ENCODE results near the gene DLG2. TPM values are rescaled to one million over a fixed set of nuclear protein-coding genes. Genes with fewer than 3 reads are reported as not detected.

The DLG2 gene
- polyA plus RNA-seq, 4 donors = 12.8 to 14.2 (median 13.7) TPM

GRCh38 chr11:84628871-84629620 lies 998.1 kb downstream of the DLG2 start:
- DNase-seq (ENCODE audit: low read depth in 4 of 4, low spot score in 3 of 4) = no peak

GRCh38 chr11:84626256-84626655 lies 1000.9 kb downstream of the DLG2 start:
- no peak for DNase-seq (ENCODE audit: low read depth in 4 of 4, low spot score in 3 of 4)

GRCh38 chr11:84612645-84613044 lies 1014.5 kb downstream of the DLG2 start:
- no peak for DNase-seq (ENCODE audit: low read depth in 4 of 4, low spot score in 3 of 4)

- no peak for DNase-seq (ENCODE audit: low read depth in 4 of 4, low spot score in 3 of 4)
These were observed 1018.3 kb downstream of the DLG2 start for GRCh38 chr11:84608837-84609196.

GRCh38 chr11:84607975-84608836 lies 1018.9 kb downstream of the DLG2 start:
- DNase-seq (ENCODE audit: low read depth in 4 of 4, low spot score in 3 of 4) = no peak

GRCh38 chr11:84594602-84595001 lies 1032.5 kb downstream of the DLG2 start:
- DNase-seq (ENCODE audit: low read depth in 4 of 4, low spot score in 3 of 4) = no peak

- DNase-seq (ENCODE audit: low read depth in 4 of 4, low spot score in 3 of 4) = no peak
These were observed 1037.0 kb downstream of the DLG2 start for GRCh38 chr11:84590106-84590505.

- DNase-seq (ENCODE audit: low read depth in 4 of 4, low spot score in 3 of 4) = no peak
These were observed 1038.9 kb downstream of the DLG2 start for GRCh38 chr11:84588131-84588829.

- DNase-seq (ENCODE audit: low read depth in 4 of 4, low spot score in 3 of 4) = no peak
These were observed 1044.0 kb downstream of the DLG2 start for GRCh38 chr11:84583106-84583505.

GRCh38 chr11:84581083-84581482 lies 1046.1 kb downstream of the DLG2 start:
- DNase-seq (ENCODE audit: low read depth in 4 of 4, low spot score in 3 of 4) = no peak

- no peak for DNase-seq (ENCODE audit: low read depth in 4 of 4, low spot score in 3 of 4)
These were observed 1046.7 kb downstream of the DLG2 start for GRCh38 chr11:84580428-84580827.

- no peak for DNase-seq (ENCODE audit: low read depth in 4 of 4, low spot score in 3 of 4)
These were observed 1053.3 kb downstream of the DLG2 start for GRCh38 chr11:84573868-84574267.

- peak in 1 of 4 donors; percentile 5 for DNase-seq (ENCODE audit: low read depth in 4 of 4, low spot score in 3 of 4)
These were observed 1060.5 kb downstream of the DLG2 start for GRCh38 chr11:84566671-84567070.

- no peak for DNase-seq (ENCODE audit: low read depth in 4 of 4, low spot score in 3 of 4)
These were observed 1062.3 kb downstream of the DLG2 start for GRCh38 chr11:84564867-84565184.

- DNase-seq (ENCODE audit: low read depth in 4 of 4, low spot score in 3 of 4) = no peak
These were observed 1062.8 kb downstream of the DLG2 start for GRCh38 chr11:84564180-84564866.

- no peak for DNase-seq (ENCODE audit: low read depth in 4 of 4, low spot score in 3 of 4)
These were observed 1063.8 kb downstream of the DLG2 start for GRCh38 chr11:84563356-84563755.

- no peak for DNase-seq (ENCODE audit: low read depth in 4 of 4, low spot score in 3 of 4)
These were observed 1066.9 kb downstream of the DLG2 start for GRCh38 chr11:84560206-84560605.

- DNase-seq (ENCODE audit: low read depth in 4 of 4, low spot score in 3 of 4) = peak in 2 of 4 donors; percentile 43 to 49
These were observed 1068.8 kb downstream of the DLG2 start for GRCh38 chr11:84558085-84558905.

- DNase-seq (ENCODE audit: low read depth in 4 of 4, low spot score in 3 of 4) = no peak
These were observed 1074.4 kb downstream of the DLG2 start for GRCh38 chr11:84552791-84553190.

- no peak for DNase-seq (ENCODE audit: low read depth in 4 of 4, low spot score in 3 of 4)
These were observed 1077.9 kb downstream of the DLG2 start for GRCh38 chr11:84549217-84549616.

Data from right renal pelvis (tissue), 4 donors.